Esophagus muscularis mucosa (tissue), 4 donors: ENCODE data around the gene GPC6. TPM values are rescaled to one million over a fixed set of nuclear protein-coding genes. Genes with fewer than 3 reads are reported as not detected.

ENCODE experiments used
- DNase-seq: peaks from one replicate; pipeline ENCODE4 v3.0.0-alpha.2; 2017; ENCODE audit errors: extremely low spot score
- H3K27ac ChIP-seq, 4 donors: fragments of 200-600 bp; sonication (generic); replicated peaks in 1 of 4; 1 replicate in 3 of 4; 2 replicates in 1 of 4; pipeline ENCODE4 v1.5.1; 2016 to 2019; ENCODE audit warnings: mild to moderate bottlenecking in 1 of 4
- H3K27me3 ChIP-seq, 4 donors: fragments of 200-600 bp; sonication (generic); one replicate each; pipeline versions ENCODE4 v1.5.1 to v1.6.0; 2016 to 2019
- H3K36me3 ChIP-seq, 4 donors: fragments of 200-600 bp; sonication (generic); one replicate each; pipeline ENCODE4 v1.5.1; 2016 to 2019
- H3K4me1 ChIP-seq, 4 donors: fragments of 200-600 bp; sonication (generic); one replicate each; pipeline ENCODE4 v1.5.1; 2016 to 2019
- H3K4me3 ChIP-seq, 4 donors: fragments of 200-600 bp; sonication (generic); 1 replicate in 2 of 4; 2 replicates in 2 of 4; pipeline ENCODE4 v1.5.1; 2016 to 2019; ENCODE audit warnings: mild to moderate bottlenecking in 4 of 4, moderate library complexity in 1 of 4
- H3K9me3 ChIP-seq, 4 donors: fragments of 200-600 bp; sonication (generic); 1 replicate in 3 of 4; 2 replicates in 1 of 4; pipeline ENCODE4 v1.5.1; 2016 to 2019
- EP300 ChIP-seq: sonication (generic); formaldehyde crosslinking; IDR thresholded peaks from one replicate; pipeline ENCODE4 v1.6.1; 2017; ENCODE audit warnings: antibody characterized with exemption
- POLR2A ChIP-seq: fragments of 450-650 bp; IDR thresholded peaks from one replicate; pipeline ENCODE4 v1.6.1; 2017; ENCODE audit warnings: antibody characterized with exemption, moderate library complexity, mild to moderate bottlenecking, low read depth
- POLR2AphosphoS5 ChIP-seq, 2 donors: sonication (generic); formaldehyde crosslinking; IDR thresholded peaks; one replicate each; pipeline ENCODE4 v1.6.1; 2017; ENCODE audit warnings: antibody characterized with exemption in 2 of 2
- WGBS: methylation state at CpG from one replicate; pipeline ENCODE4 v1.1.5; 2018; 5-methylcytosine and 5-hydroxymethylcytosine counted together
- intact Hi-C: fragments of 100-400 bp; cut with DNase I; formaldehyde crosslinking; loops from one replicate; pipeline ENCODE4 v1.15.1; 2023
- total RNA-seq, 4 donors: library from RNA; depleted of rRNA; stranded (reverse); fragments of >200 nt; gene quantifications; one replicate each; pipeline versions ENCODE4 v1.1.0 to v1.2.1, GENCODE V29; 2016
- TF ChIP-seq, protein P1 (sequence below), 3 experiments: fragments of 200-600 bp in 2 of 3; fragments of 450-650 bp in 1 of 3; sonication (generic) in 2 of 3; IDR thresholded peaks; one replicate each; pipeline ENCODE4 v1.5.1; 2017 to 2019; ENCODE audit warnings: antibody characterized with exemption in 3 of 3, mild to moderate bottlenecking in 2 of 3, moderate library complexity in 1 of 3

GPC6 gene
- total RNA-seq, 4 donors from 2014 or later = 6.5 to 17.2 (median 13.5) TPM

DNA sequence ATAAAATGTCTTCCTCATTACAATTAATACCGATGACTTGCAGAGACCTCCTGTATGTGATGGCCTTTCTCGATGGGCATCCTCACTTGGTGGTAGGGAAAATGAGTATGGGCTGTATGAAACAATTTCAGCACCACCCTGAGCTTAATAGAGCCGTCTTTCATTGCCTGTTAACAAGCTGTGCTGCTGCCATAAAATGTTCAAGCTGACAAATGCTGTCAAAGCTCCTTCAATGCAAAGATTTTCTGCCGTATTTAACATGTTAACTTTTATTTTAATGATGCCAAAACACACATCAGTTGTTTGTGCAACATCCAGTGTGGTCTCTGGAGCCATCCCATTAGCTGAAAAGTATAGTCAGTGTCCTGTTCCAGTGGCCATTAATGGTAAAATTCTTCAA lies 110.1 kb downstream of the GPC6 start:
- no peak for DNase-seq
- no peak for TF ChIP-seq POLR2A
- no peak for TF ChIP-seq EP300
- TF ChIP-seq POLR2AphosphoS5 (IDR thresholded peaks at IDR 0.05) = no peak
- TF ChIP-seq, protein P1, sequence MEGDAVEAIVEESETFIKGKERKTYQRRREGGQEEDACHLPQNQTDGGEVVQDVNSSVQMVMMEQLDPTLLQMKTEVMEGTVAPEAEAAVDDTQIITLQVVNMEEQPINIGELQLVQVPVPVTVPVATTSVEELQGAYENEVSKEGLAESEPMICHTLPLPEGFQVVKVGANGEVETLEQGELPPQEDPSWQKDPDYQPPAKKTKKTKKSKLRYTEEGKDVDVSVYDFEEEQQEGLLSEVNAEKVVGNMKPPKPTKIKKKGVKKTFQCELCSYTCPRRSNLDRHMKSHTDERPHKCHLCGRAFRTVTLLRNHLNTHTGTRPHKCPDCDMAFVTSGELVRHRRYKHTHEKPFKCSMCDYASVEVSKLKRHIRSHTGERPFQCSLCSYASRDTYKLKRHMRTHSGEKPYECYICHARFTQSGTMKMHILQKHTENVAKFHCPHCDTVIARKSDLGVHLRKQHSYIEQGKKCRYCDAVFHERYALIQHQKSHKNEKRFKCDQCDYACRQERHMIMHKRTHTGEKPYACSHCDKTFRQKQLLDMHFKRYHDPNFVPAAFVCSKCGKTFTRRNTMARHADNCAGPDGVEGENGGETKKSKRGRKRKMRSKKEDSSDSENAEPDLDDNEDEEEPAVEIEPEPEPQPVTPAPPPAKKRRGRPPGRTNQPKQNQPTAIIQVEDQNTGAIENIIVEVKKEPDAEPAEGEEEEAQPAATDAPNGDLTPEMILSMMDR (IDR thresholded peaks at IDR 0.05) = no peak
- H3K4me3 ChIP-seq = no peak overlapping the region
- H3K27ac ChIP-seq = no peak overlapping the region
- H3K27me3 ChIP-seq = no peaks in the 10 kb centered on the region
- no peaks in the 10 kb centered on the region for H3K9me3 ChIP-seq
- WGBS = 80% methylated on average over 4 of the region's 4 CpGs
- H3K4me1 ChIP-seq = no peaks in the 10 kb centered on the region
- no peaks in the 10 kb centered on the region for H3K36me3 ChIP-seq
- intact Hi-C loops = no loop called here

DNA sequence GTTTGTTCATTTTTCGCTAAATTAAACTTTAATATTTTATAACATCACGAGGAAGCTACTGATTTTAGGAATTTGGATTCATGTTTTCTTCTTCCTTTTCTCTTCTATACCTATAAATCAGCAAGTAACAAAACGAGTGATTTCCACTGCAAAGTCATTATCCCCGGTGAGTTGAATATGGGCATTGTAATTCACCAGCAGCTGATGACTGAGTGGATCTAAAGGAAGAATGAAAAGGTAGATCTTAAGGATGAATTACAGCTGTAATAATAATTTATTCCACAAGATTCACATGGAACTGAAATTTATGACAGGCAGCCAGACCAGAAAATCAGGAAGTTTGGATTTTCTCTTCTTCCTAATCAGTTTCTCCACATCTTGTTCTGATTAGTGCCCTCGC lies 111.4 kb downstream of the GPC6 start:
- Histone ChIP-seq H3K4me1 (no peaks in the 10 kb centered on the region), H3K27me3 (no peaks in the 10 kb centered on the region), H3K9me3 (no peaks in the 10 kb centered on the region), H3K4me3 (no peak overlapping the region), H3K36me3 (no peaks in the 10 kb centered on the region), H3K27ac (no peak overlapping the region)
- intact Hi-C loops = no loop called here
- DNase-seq = no peak
- TF ChIP-seq POLR2A = no peak
- TF ChIP-seq EP300 = no peak
- no peak for TF ChIP-seq POLR2AphosphoS5 (IDR thresholded peaks at IDR 0.05)
- TF ChIP-seq, protein P1 (IDR thresholded peaks at IDR 0.05) = no peak
- 82% methylated on average over 5 of the region's 5 CpGs for WGBS

DNA sequence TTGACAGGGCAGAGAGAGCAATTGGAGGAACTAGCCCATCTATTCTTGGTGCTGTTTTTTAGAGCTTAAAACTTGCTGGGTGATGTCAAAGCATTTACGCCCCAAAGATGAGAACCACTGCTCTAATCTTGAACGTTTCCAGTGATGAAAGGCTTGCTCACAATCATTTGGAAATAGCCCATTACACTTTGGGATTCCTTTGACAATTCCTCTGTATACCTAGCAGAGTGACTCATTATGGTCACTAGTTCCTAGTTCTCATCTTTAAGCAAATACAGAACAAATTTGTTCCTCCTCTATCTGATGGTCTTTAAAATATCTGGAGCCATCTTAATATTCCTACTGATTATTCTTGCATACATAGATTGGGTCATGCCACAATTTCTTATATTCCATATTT lies 112.3 kb downstream of the GPC6 start:
- intact Hi-C loops = no loop called here
- Histone ChIP-seq H3K27me3 (no peaks in the 10 kb centered on the region), H3K9me3 (no peaks in the 10 kb centered on the region), H3K4me3 (no peak overlapping the region), H3K4me1 (no peaks in the 10 kb centered on the region), H3K27ac (no peak overlapping the region), H3K36me3 (no peaks in the 10 kb centered on the region)
- WGBS = 86% methylated on average over 2 of the region's 2 CpGs
- no peak for DNase-seq
- TF ChIP-seq POLR2A (no peak), EP300 (no peak), POLR2AphosphoS5 (IDR thresholded peaks at IDR 0.05) (no peak)
- TF ChIP-seq, protein P1 (IDR thresholded peaks at IDR 0.05) = no peak

DNA sequence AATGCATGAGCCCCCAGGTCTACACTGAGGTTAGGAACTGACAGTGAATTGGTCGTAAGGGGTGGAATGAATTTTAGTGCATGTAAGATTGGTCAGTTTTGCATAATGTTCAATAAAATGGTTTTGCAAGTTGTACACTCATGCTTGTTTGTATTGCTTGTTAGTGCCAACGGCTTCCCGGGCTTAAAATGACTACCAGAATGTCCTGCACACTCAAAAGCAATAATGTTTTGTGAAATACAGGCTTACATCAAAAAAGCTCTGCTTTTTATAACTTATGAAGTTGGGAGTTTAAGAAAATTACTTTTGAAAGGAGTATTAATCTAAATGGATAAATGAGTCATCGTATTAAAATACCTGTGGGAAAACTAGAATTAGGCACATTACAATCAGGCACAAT lies 112.9 kb downstream of the GPC6 start:
- WGBS = 88% methylated on average over 4 of the region's 4 CpGs

DNA sequence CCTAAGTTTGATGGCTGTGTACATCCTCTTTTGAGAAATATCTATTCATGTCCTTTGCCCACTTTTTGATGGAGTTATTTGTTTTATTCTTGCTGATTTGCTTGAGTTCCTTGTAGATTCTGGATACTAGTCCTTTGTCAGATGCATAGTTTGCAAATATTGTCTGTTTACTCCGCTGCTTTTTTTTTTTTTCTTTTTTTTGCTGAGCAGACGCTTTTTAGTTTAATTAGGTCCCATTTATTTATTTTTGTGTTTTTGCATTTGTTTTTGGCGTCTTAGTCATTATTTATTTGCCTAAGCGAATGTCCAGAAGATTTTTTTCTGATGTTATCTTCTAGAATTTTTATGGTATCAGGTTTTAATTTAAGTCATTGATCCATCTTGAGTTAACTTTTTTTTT lies 114.9 kb downstream of the GPC6 start:
- no peak overlapping the region for H3K4me3 ChIP-seq
- DNase-seq = no peak
- no peaks in the 10 kb centered on the region for H3K9me3 ChIP-seq
- no peaks in the 10 kb centered on the region for H3K36me3 ChIP-seq
- 95% methylated on average over 4 of the region's 4 CpGs for WGBS
- no peaks in the 10 kb centered on the region for H3K27me3 ChIP-seq
- intact Hi-C loops = no loop called here
- no peaks in the 10 kb centered on the region for H3K4me1 ChIP-seq
- H3K27ac ChIP-seq = no peak overlapping the region
- TF ChIP-seq POLR2AphosphoS5 (IDR thresholded peaks at IDR 0.05) (no peak), EP300 (no peak), POLR2A (no peak)
- TF ChIP-seq, protein P1 (IDR thresholded peaks at IDR 0.05) = no peak

More for the DNA sequence above, 112.9 kb downstream of the GPC6 start:
- no peak overlapping the region for H3K4me3 ChIP-seq
- H3K9me3 ChIP-seq = no peaks in the 10 kb centered on the region
- TF ChIP-seq, protein P1 (IDR thresholded peaks at IDR 0.05) = no peak
- TF ChIP-seq EP300 (no peak), POLR2AphosphoS5 (IDR thresholded peaks at IDR 0.05) (no peak), POLR2A (no peak)
- no peaks in the 10 kb centered on the region for H3K27me3 ChIP-seq
- no peak for DNase-seq
- no peak overlapping the region for H3K27ac ChIP-seq
- H3K4me1 ChIP-seq = no peaks in the 10 kb centered on the region
- intact Hi-C loops = no loop called here
- H3K36me3 ChIP-seq = no peaks in the 10 kb centered on the region
